NB4 (cell line): ENCODE measurements around the gene LRIG2.
"Not testable (repeated sequence)": the region's sequence is repeated elsewhere in the genome, so short reads cannot be mapped to it uniquely, and the experiment has no call there.

ENCODE experiments used
- DNase-seq: peaks from one replicate; pipeline ENCODE4 v3.0.0; 2010; ENCODE audit warnings: low read depth
- H3K4me3 ChIP-seq: one replicate; pipeline ENCODE4 v1.5.1; 2011; ENCODE audit warnings: mild to moderate bottlenecking, low read depth, low read length, moderate library complexity
- CTCF ChIP-seq: IDR thresholded peaks from one replicate; pipeline ENCODE4 v1.5.1; 2012; ENCODE audit warnings: low read depth, low read length
- MAX ChIP-seq: IDR thresholded peaks from 2 replicates; pipeline ENCODE4 v1.6.1; 2011; ENCODE audit warnings: low read depth, low read length
- MYC ChIP-seq: IDR thresholded peaks from 2 replicates; pipeline ENCODE4 v1.6.1; 2011; ENCODE audit warnings: low read depth, low read length
- POLR2A ChIP-seq: IDR thresholded peaks from 2 replicates; pipeline ENCODE4 v1.6.1; 2011; ENCODE audit warnings: mild to moderate bottlenecking; ENCODE audit not compliant: insufficient read length; ENCODE audit errors: extremely low read depth

Gene LRIG2, protein sequence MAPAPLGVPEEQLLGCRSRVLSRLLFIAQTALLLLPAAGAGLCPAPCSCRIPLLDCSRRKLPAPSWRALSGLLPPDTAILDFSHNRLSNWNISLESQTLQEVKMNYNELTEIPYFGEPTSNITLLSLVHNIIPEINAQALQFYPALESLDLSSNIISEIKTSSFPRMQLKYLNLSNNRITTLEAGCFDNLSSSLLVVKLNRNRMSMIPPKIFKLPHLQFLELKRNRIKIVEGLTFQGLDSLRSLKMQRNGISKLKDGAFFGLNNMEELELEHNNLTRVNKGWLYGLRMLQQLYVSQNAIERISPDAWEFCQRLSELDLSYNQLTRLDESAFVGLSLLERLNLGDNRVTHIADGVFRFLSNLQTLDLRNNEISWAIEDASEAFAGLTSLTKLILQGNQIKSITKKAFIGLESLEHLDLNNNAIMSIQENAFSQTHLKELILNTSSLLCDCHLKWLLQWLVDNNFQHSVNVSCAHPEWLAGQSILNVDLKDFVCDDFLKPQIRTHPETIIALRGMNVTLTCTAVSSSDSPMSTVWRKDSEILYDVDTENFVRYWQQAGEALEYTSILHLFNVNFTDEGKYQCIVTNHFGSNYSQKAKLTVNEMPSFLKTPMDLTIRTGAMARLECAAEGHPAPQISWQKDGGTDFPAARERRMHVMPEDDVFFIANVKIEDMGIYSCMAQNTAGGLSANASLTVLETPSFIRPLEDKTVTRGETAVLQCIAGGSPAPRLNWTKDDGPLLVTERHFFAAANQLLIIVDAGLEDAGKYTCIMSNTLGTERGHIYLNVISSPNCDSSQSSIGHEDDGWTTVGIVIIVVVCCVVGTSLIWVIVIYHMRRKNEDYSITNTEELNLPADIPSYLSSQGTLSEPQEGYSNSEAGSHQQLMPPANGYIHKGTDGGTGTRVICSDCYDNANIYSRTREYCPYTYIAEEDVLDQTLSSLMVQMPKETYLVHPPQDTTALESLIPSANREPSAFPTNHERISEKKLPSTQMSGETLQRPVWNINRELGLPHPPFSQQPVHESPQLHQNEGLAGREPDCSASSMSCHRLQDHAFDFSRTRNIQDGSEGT

DNA sequence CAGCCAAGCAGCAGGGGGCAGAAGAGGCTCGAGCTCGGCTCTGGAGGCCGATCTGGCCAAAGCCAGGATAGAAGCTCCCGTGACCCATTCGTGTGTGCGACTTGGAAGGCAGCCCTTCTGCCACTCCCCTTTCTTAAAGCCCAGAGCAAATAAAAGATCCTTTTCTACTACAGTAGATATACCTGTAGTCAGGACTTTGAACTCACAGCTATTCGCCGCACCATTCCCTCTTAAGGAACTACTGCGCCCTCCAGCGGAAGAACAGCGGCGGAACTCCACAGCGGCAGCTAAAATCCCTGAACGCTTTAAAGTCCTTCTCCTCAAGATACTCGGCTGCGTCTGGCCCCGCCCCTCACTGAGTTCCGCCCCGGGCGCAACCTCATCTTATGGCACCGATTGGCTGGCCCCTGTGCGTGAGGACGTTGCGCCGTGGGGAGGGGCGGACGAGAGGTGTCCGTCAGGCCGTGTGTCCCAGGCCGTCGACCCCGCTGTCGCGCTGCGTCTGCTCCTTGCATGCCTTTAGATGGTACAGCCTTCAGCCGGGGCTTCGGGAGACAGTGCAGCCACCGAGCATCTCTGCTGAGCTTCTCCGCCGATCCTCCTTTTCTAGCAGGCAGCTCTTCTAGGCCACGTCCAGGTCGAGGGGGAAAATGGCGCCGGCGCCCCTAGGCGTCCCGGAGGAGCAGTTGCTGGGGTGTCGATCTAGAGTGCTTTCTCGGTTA is at the start of gene LRIG2:
LRIG2 (plus strand) TSS at position 442 of the 722 bp plus-strand sequence; CDS start at position 651, 209 bp downstream.
- peak; percentile 98 for DNase-seq
- TF ChIP-seq CTCF (peak; percentile 52), POLR2A (peak; percentile 99), MYC (peak; percentile 78), MAX (peak; percentile 71)
- H3K4me3 ChIP-seq = peak within 1 kb of the TSS; percentile 62

GRCh38 chr1:113023316-113023715 is 49.7 kb upstream of the LRIG2 start:
- not testable (repeated sequence) for DNase-seq, H3K4me3 ChIP-seq

GRCh38 chr1:113027007-113027406 is 46.0 kb upstream of the LRIG2 start:
- H3K4me3 ChIP-seq = no peak overlapping the region
- TF ChIP-seq MYC (no peak), MAX (no peak), POLR2A (no peak)
- DNase-seq = no peak

- DNase-seq = no peak
- no peak for TF ChIP-seq POLR2A
- no peak for TF ChIP-seq MYC
- no peak for TF ChIP-seq CTCF
- TF ChIP-seq MAX = no peak
- no peak overlapping the region for H3K4me3 ChIP-seq
These were observed 45.5 kb upstream of the LRIG2 start for GRCh38 chr1:113027449-113027848.

- DNase-seq = no peak
- TF ChIP-seq POLR2A = no peak
- no peak for TF ChIP-seq MAX
- no peak for TF ChIP-seq MYC
- TF ChIP-seq CTCF = no peak
- H3K4me3 ChIP-seq = no peak overlapping the region
These were observed 43.2 kb upstream of the LRIG2 start for GRCh38 chr1:113029822-113030221.

DNA sequence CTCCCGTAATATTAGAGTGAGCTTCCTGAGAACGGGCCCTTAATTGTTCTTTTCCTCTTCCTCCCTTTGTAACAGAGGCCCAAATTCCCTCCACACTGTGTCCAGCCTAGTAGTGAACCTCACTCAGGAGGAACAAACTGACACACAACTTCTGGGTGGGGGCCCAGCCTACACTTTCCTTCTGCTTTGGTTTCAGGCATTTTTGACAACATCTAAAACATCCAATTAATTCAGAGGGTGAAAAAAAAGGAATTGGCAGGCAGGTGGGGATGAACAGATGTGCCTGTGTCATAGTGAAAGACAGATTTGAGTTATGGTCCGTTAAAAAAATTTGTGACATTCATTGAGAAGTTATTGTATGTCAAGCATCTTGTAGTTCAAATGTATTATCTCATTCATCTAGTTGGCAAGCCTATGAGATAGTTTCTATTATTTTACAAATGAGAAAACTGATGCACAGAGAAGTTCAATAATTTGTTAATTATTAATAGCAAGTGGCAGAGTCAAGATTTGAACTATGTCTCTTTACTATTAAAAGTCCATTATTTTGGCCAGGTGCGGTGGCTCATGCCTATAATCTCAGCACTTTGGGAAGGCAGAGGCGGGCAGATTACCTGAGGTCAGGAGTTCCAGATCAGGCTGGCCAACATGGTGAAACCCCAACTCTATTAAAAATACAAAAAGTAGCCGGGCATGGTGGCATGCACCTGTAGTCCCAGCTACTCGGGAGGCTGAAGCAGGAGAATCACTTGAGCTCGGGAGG is 41.6 kb upstream of the LRIG2 start:
- no peak for TF ChIP-seq MAX
- TF ChIP-seq POLR2A = no peak
- no peak for TF ChIP-seq CTCF
- TF ChIP-seq MYC = no peak
- H3K4me3 ChIP-seq = no peak overlapping the region
- DNase-seq = no peak
